ENCODE results near the gene UBL4A. TPM values are rescaled to one million over a fixed set of nuclear protein-coding genes. Genes with fewer than 3 reads are reported as not detected.

The UBL4A gene
- polyA plus RNA-seq, 1 of the 3 experiments (the other 2 are of a cell fraction): 27.8 TPM

- 21% methylated on average over 5 of the region's 13 CpGs for WGBS (ENCODE audit: low lambda C conversion rate)
- POLR2A ChIA-PET: interaction anchor here (0.9 to 1.1 kb wide), 2 partner anchors 13 to 15 kb away, joined by 3 to 4 read pairs; no protein-coding TSS in a partner anchor
- peaks cover 23% of the 10 kb centered on the region for H3K27me3 ChIP-seq (ENCODE audit: insufficient read depth)
- peak overlapping the region; percentile 59 to 66 for H3K4me3 ChIP-seq (ENCODE audit: low read depth in 2 of 2, low read length in 1 of 2)
- peaks cover 0 to 14% of the 10 kb centered on the region in 2 experiments; a peak in 1 of 4 replicates for H3K4me1 ChIP-seq (ENCODE audit: control insufficient read depth in 1 of 2, insufficient read depth in 2 of 2, low read depth in 1 of 2, low read length in 1 of 2)
- H3K9me2 ChIP-seq: no peaks in the 10 kb centered on the region
- DNase-seq: no peak
- no peak overlapping the region for H2AFZ ChIP-seq (ENCODE audit: low read depth)
- no peak for TF ChIP-seq TEAD4 (IDR thresholded peaks at IDR 0.05; ENCODE audit: borderline replicate concordance, insufficient read depth)
- no peak for TF ChIP-seq EP300 (IDR thresholded peaks at IDR 0.05; ENCODE audit: borderline replicate concordance in 1 of 2, low read depth in 1 of 2, low read length in 1 of 2)
- TF ChIP-seq CTCF (IDR thresholded peaks at IDR 0.05): no peak
- peak overlapping the region; percentile 63 for H3K9ac ChIP-seq
- no peak overlapping the region; a peak in 1 of 4 replicates for H3K27ac ChIP-seq (ENCODE audit: low read depth in 2 of 2, low read length in 1 of 2)
- CTCF ChIA-PET: interaction anchor here (1.1 kb wide), 1 partner anchor 33 kb away, joined by 3 read pairs; no protein-coding TSS in a partner anchor
- peaks cover 0 to 17% of the 10 kb centered on the region in 2 experiments for H3K36me3 ChIP-seq (replicated peaks in 1 of 2; ENCODE audit: control insufficient read depth in 1 of 2, insufficient read depth in 2 of 2, low read length in 1 of 2)
- H4K20me1 ChIP-seq (ENCODE audit: insufficient read depth): peaks cover 16% of the 10 kb centered on the region; the same call in 1 of the 2 replicates
- H3K79me2 ChIP-seq (ENCODE audit: insufficient read depth): peaks cover 32% of the 10 kb centered on the region
- peaks cover 4% of the 10 kb centered on the region for H3F3A ChIP-seq (replicated peaks; ENCODE audit: insufficient read depth)
- H3K9me3 ChIP-seq: no peaks in the 10 kb centered on the region
- H3K4me2 ChIP-seq: peak overlapping the region; percentile 84
Observed at GRCh38 chrX:154444755-154445246, 41.6 kb downstream of the UBL4A start.

DNA sequence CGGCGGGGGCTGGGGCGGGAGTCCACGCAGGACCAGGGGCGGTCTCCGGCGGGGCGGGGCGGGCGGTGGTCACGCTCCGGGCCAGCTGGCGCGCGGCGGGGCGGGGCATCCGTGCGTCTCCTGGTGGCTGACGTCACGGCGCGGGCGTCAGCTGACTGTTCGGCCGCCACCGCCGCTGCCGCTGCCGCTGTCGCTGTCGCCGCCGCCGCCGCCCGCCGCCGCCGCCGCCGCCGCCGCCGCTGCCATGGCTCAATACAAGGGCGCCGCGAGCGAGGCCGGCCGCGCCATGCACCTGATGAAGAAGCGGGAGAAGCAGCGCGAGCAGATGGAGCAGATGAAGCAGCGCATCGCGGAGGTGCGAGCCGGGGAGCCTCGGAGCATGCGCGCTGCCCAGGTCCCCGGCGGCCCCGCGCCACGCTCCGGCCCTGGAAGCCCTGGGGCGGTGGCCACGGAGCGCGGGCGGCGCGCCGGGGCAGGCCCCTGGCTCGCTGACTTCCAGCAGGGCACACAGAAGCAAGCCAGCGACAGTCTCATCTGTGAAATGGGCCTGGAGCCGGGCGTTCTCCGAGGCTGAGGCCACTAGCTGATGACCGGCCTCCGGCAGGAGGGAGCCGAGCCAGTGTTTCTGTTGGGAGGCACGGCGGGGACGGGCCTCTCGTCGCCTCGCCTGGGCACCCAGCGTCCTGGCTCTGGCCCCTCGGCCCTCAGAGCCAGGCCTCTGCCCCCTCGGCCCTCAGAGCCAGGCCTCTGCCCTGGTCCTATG, 42.2 kb downstream of the UBL4A start, which contains the start of gene FAM50A:
Gene FAM50A, plus strand, starts transcription at position 150 of the 763 bp plus-strand sequence. Its CDS starts 95 bp downstream, at position 245.
- H4K20me1 ChIP-seq (ENCODE audit: insufficient read depth): peaks cover 21% of the 10 kb centered on the region; the same call in 1 of the 2 replicates
- H3K9me2 ChIP-seq: no peaks in the 10 kb centered on the region
- H3K4me2 ChIP-seq: peak within 1 kb of the TSS; percentile 84
- peak; percentile 92 for DNase-seq
- peaks cover 16% of the 10 kb centered on the region for H3K27me3 ChIP-seq (ENCODE audit: insufficient read depth)
- no CpG with 5 or more reads among the region's 94 CpGs for WGBS (ENCODE audit: low lambda C conversion rate)
- peaks cover 38% of the 10 kb centered on the region for H3K79me2 ChIP-seq (ENCODE audit: insufficient read depth)
- peak within 1 kb of the TSS; percentile 59 to 66 for H3K4me3 ChIP-seq (ENCODE audit: low read depth in 2 of 2, low read length in 1 of 2)
- H3K9ac ChIP-seq: peak within 1 kb of the TSS; percentile 63
- POLR2A ChIA-PET: interaction anchor here (0.9 to 1.5 kb wide), 6 partner anchors 13 to 83 kb away, joined by 3 to 6 read pairs (median 4); partner anchors contain the start of genes ATP6AP1 and RPL10
- peaks cover 0 to 17% of the 10 kb centered on the region in 2 experiments for H3K36me3 ChIP-seq (replicated peaks in 1 of 2; ENCODE audit: control insufficient read depth in 1 of 2, insufficient read depth in 2 of 2, low read length in 1 of 2)
- peak within 1 kb of the TSS; percentile 60 for H3K27ac ChIP-seq (ENCODE audit: low read depth in 2 of 2, low read length in 1 of 2)
- H3K4me1 ChIP-seq (ENCODE audit: control insufficient read depth in 1 of 2, insufficient read depth in 2 of 2, low read depth in 1 of 2, low read length in 1 of 2): peaks cover 0 to 14% of the 10 kb centered on the region in 2 experiments; a peak in 1 of 4 replicates
- peaks cover 4% of the 10 kb centered on the region for H3F3A ChIP-seq (replicated peaks; ENCODE audit: insufficient read depth)
- H3K9me3 ChIP-seq: no peaks in the 10 kb centered on the region
- CTCF ChIA-PET: no interaction called here
- H2AFZ ChIP-seq (ENCODE audit: low read depth): no peak within 1 kb of the TSS
- no peak for TF ChIP-seq YY1 (IDR thresholded peaks at IDR 0.05; ENCODE audit: low read depth)
- TF ChIP-seq USF1 (IDR thresholded peaks at IDR 0.05; ENCODE audit: borderline replicate concordance, low read depth): peak; percentile 71; the same call in 1 of the 2 replicates
- TF ChIP-seq GATA2 (CRISPR knock-in tag; IDR thresholded peaks at IDR 0.05): no peak
- TF ChIP-seq USF2 (IDR thresholded peaks at IDR 0.05; ENCODE audit: borderline replicate concordance, low read depth, low read length): no peak
- TF ChIP-seq GABPA (IDR thresholded peaks at IDR 0.05; ENCODE audit: low read depth): no peak
- no peak for TF ChIP-seq REST (IDR thresholded peaks at IDR 0.05; ENCODE audit: low read depth, low read length)
- TF ChIP-seq MXI1 (IDR thresholded peaks at IDR 0.05; ENCODE audit: low read depth, low read length): 0 out of 2 replicates have a peak, but pooled peaks have one; percentile 16
- TF ChIP-seq FOSL2 (IDR thresholded peaks at IDR 0.05; ENCODE audit: borderline replicate concordance, low read depth): no peak
- TF ChIP-seq, protein P1, sequence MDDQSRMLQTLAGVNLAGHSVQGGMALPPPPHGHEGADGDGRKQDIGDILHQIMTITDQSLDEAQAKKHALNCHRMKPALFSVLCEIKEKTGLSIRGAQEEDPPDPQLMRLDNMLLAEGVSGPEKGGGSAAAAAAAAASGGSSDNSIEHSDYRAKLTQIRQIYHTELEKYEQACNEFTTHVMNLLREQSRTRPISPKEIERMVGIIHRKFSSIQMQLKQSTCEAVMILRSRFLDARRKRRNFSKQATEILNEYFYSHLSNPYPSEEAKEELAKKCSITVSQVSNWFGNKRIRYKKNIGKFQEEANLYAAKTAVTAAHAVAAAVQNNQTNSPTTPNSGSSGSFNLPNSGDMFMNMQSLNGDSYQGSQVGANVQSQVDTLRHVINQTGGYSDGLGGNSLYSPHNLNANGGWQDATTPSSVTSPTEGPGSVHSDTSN (IDR thresholded peaks at IDR 0.05): peak; percentile 15; the same call in 1 of the 2 replicates
- TF ChIP-seq SMC3 (IDR thresholded peaks at IDR 0.05; ENCODE audit: low read depth, low read length): no peak
- no peak for TF ChIP-seq SIN3A (IDR thresholded peaks at IDR 0.05; ENCODE audit: borderline replicate concordance, low read depth, low read length)
- no peak for TF ChIP-seq ELF1 (IDR thresholded peaks at IDR 0.05)
- TF ChIP-seq RXRA (IDR thresholded peaks at IDR 0.05; ENCODE audit: borderline replicate concordance, low read depth): no peak
